ENCODE measurements around the gene SACM1L.

Gene SACM1L

GRCh38 chr3:45775571-45776300 is 86.5 kb downstream of the SACM1L start:
- Histone ChIP-seq H4K5ac (ENCODE audit: low read length) (no peak overlapping the region), H3K18ac (ENCODE audit: low read length) (no peak overlapping the region), H2BK5ac (ENCODE audit: low read length) (no peak overlapping the region), H2AK5ac (ENCODE audit: low read length) (no peak overlapping the region), H3K56ac (ENCODE audit: low read length) (no peak overlapping the region), H3K4me2 (ENCODE audit: low read length) (no peak overlapping the region), H3K4ac (ENCODE audit: low read depth, low read length) (no peak overlapping the region), H3K79me2 (ENCODE audit: control insufficient read depth, insufficient read depth, low read length) (no peaks in the 10 kb centered on the region), H2BK120ac (ENCODE audit: low read depth, low read length) (no peak overlapping the region), H3K4me3 (ENCODE audit: low read length) (no peak overlapping the region), H3K27ac (ENCODE audit: low read depth, low read length) (no peak overlapping the region), H3K79me1 (ENCODE audit: low read length) (no peaks in the 10 kb centered on the region), H3K9ac (ENCODE audit: low read length) (no peak overlapping the region), H3K36me3 (ENCODE audit: control insufficient read depth, insufficient read depth, low read length) (no peaks in the 10 kb centered on the region), H3K27me3 (ENCODE audit: insufficient read depth, low read length, poor library complexity) (no peaks in the 10 kb centered on the region), H2BK15ac (replicated peaks; ENCODE audit: low read depth) (no peak overlapping the region), H3K4me1 (ENCODE audit: control insufficient read depth, low read depth, low read length) (no peaks in the 10 kb centered on the region), H3K23ac (ENCODE audit: low read length) (no peak overlapping the region), H4K8ac (ENCODE audit: low read depth, low read length) (no peak overlapping the region)
- DNase-seq, result no peak
- WGBS (ENCODE audit: extremely low coverage, insufficient coverage, low lambda C conversion rate), result no CpG with 5 or more reads among the region's 17 CpGs

- no peaks in the 10 kb centered on the region for H3K27me3 ChIP-seq (ENCODE audit: insufficient read depth, low read length, poor library complexity)
- no peak overlapping the region for H3K27ac ChIP-seq (ENCODE audit: low read depth, low read length)
- H4K8ac ChIP-seq (ENCODE audit: low read depth, low read length), result no peak overlapping the region
Observed at GRCh38 chr3:45776301-45776595, 87.1 kb downstream of the SACM1L start.

GRCh38 chr3:45776611-45777010 is 87.4 kb downstream of the SACM1L start:
- Histone ChIP-seq H2BK120ac (ENCODE audit: low read depth, low read length) (no peak overlapping the region), H2AK5ac (ENCODE audit: low read length) (no peak overlapping the region)

More at GRCh38 chr3:45776301-45776595, 87.1 kb downstream of the SACM1L start:
- no peak overlapping the region for H3K56ac ChIP-seq (ENCODE audit: low read length)
- no peaks in the 10 kb centered on the region for H3K79me1 ChIP-seq (ENCODE audit: low read length)
- DNase-seq, result no peak
- H2AK5ac ChIP-seq (ENCODE audit: low read length), result no peak overlapping the region
- H3K4me2 ChIP-seq (ENCODE audit: low read length), result no peak overlapping the region
- H3K79me2 ChIP-seq (ENCODE audit: control insufficient read depth, insufficient read depth, low read length), result no peaks in the 10 kb centered on the region
- no peak overlapping the region for H2BK5ac ChIP-seq (ENCODE audit: low read length)
- no peak overlapping the region for H3K23ac ChIP-seq (ENCODE audit: low read length)
- no peak overlapping the region for H2BK120ac ChIP-seq (ENCODE audit: low read depth, low read length)
- no CpG with 5 or more reads among the region's 3 CpGs for WGBS (ENCODE audit: extremely low coverage, insufficient coverage, low lambda C conversion rate)
- H3K4me1 ChIP-seq (ENCODE audit: control insufficient read depth, low read depth, low read length), result no peaks in the 10 kb centered on the region
- no peak overlapping the region for H3K9ac ChIP-seq (ENCODE audit: low read length)
- no peaks in the 10 kb centered on the region for H3K36me3 ChIP-seq (ENCODE audit: control insufficient read depth, insufficient read depth, low read length)
- no peak overlapping the region for H3K4me3 ChIP-seq (ENCODE audit: low read length)
- no peak overlapping the region for H2BK15ac ChIP-seq (replicated peaks; ENCODE audit: low read depth)
- no peak overlapping the region for H3K4ac ChIP-seq (ENCODE audit: low read depth, low read length)
- no peak overlapping the region for H3K18ac ChIP-seq (ENCODE audit: low read length)
- no peak overlapping the region for H4K5ac ChIP-seq (ENCODE audit: low read length)

GRCh38 chr3:45777111-45777745 is 88.0 kb downstream of the SACM1L start:
- Histone ChIP-seq H2BK120ac (ENCODE audit: low read depth, low read length) (no peak overlapping the region), H3K79me2 (ENCODE audit: control insufficient read depth, insufficient read depth, low read length) (no peaks in the 10 kb centered on the region), H3K18ac (ENCODE audit: low read length) (no peak overlapping the region), H3K4me1 (ENCODE audit: control insufficient read depth, low read depth, low read length) (no peaks in the 10 kb centered on the region), H3K4me3 (ENCODE audit: low read length) (no peak overlapping the region), H2BK5ac (ENCODE audit: low read length) (no peak overlapping the region), H4K8ac (ENCODE audit: low read depth, low read length) (no peak overlapping the region), H4K5ac (ENCODE audit: low read length) (no peak overlapping the region), H3K27ac (ENCODE audit: low read depth, low read length) (no peak overlapping the region), H3K56ac (ENCODE audit: low read length) (no peak overlapping the region), H3K4ac (ENCODE audit: low read depth, low read length) (no peak overlapping the region), H3K4me2 (ENCODE audit: low read length) (no peak overlapping the region), H3K36me3 (ENCODE audit: control insufficient read depth, insufficient read depth, low read length) (no peaks in the 10 kb centered on the region), H3K9ac (ENCODE audit: low read length) (no peak overlapping the region), H2BK15ac (replicated peaks; ENCODE audit: low read depth) (no peak overlapping the region), H3K23ac (ENCODE audit: low read length) (no peak overlapping the region), H3K27me3 (ENCODE audit: insufficient read depth, low read length, poor library complexity) (no peaks in the 10 kb centered on the region), H3K79me1 (ENCODE audit: low read length) (no peaks in the 10 kb centered on the region), H2AK5ac (ENCODE audit: low read length) (no peak overlapping the region)
- no CpG with 5 or more reads among the region's 8 CpGs for WGBS (ENCODE audit: extremely low coverage, insufficient coverage, low lambda C conversion rate)
- DNase-seq, result no peak

More at GRCh38 chr3:45776611-45777010, 87.4 kb downstream of the SACM1L start:
- no peak overlapping the region for H3K27ac ChIP-seq (ENCODE audit: low read depth, low read length)
- no peaks in the 10 kb centered on the region for H3K36me3 ChIP-seq (ENCODE audit: control insufficient read depth, insufficient read depth, low read length)
- H2BK5ac ChIP-seq (ENCODE audit: low read length), result no peak overlapping the region
- no peak overlapping the region for H3K4ac ChIP-seq (ENCODE audit: low read depth, low read length)
- no peaks in the 10 kb centered on the region for H3K79me2 ChIP-seq (ENCODE audit: control insufficient read depth, insufficient read depth, low read length)
- no peak overlapping the region for H3K4me3 ChIP-seq (ENCODE audit: low read length)
- WGBS (ENCODE audit: extremely low coverage, insufficient coverage, low lambda C conversion rate), result no CpG with 5 or more reads among the region's 8 CpGs
- no peak overlapping the region for H2BK15ac ChIP-seq (replicated peaks; ENCODE audit: low read depth)
- H4K5ac ChIP-seq (ENCODE audit: low read length), result no peak overlapping the region
- H3K56ac ChIP-seq (ENCODE audit: low read length), result no peak overlapping the region
- no peak overlapping the region for H3K9ac ChIP-seq (ENCODE audit: low read length)
- no peaks in the 10 kb centered on the region for H3K79me1 ChIP-seq (ENCODE audit: low read length)
- H3K4me2 ChIP-seq (ENCODE audit: low read length), result no peak overlapping the region
- no peaks in the 10 kb centered on the region for H3K4me1 ChIP-seq (ENCODE audit: control insufficient read depth, low read depth, low read length)
- no peak overlapping the region for H3K18ac ChIP-seq (ENCODE audit: low read length)
- DNase-seq, result no peak
- no peaks in the 10 kb centered on the region for H3K27me3 ChIP-seq (ENCODE audit: insufficient read depth, low read length, poor library complexity)
- no peak overlapping the region for H3K23ac ChIP-seq (ENCODE audit: low read length)
- H4K8ac ChIP-seq (ENCODE audit: low read depth, low read length), result no peak overlapping the region

- no peak overlapping the region for H3K23ac ChIP-seq (ENCODE audit: low read length)
- DNase-seq, result no peak
- WGBS (ENCODE audit: extremely low coverage, insufficient coverage, low lambda C conversion rate), result no CpG with 5 or more reads among the region's 11 CpGs
- no peaks in the 10 kb centered on the region for H3K79me1 ChIP-seq (ENCODE audit: low read length)
- no peak overlapping the region for H3K4me3 ChIP-seq (ENCODE audit: low read length)
- H3K4ac ChIP-seq (ENCODE audit: low read depth, low read length), result no peak overlapping the region
- no peaks in the 10 kb centered on the region for H3K36me3 ChIP-seq (ENCODE audit: control insufficient read depth, insufficient read depth, low read length)
- H3K27me3 ChIP-seq (ENCODE audit: insufficient read depth, low read length, poor library complexity), result no peaks in the 10 kb centered on the region
- H4K5ac ChIP-seq (ENCODE audit: low read length), result no peak overlapping the region
- H3K4me1 ChIP-seq (ENCODE audit: control insufficient read depth, low read depth, low read length), result no peaks in the 10 kb centered on the region
- no peak overlapping the region for H3K9ac ChIP-seq (ENCODE audit: low read length)
- H2BK5ac ChIP-seq (ENCODE audit: low read length), result no peak overlapping the region
- no peak overlapping the region for H4K8ac ChIP-seq (ENCODE audit: low read depth, low read length)
- H2AK5ac ChIP-seq (ENCODE audit: low read length), result no peak overlapping the region
- H3K79me2 ChIP-seq (ENCODE audit: control insufficient read depth, insufficient read depth, low read length), result no peaks in the 10 kb centered on the region
- no peak overlapping the region for H3K27ac ChIP-seq (ENCODE audit: low read depth, low read length)
- no peak overlapping the region for H3K18ac ChIP-seq (ENCODE audit: low read length)
- no peak overlapping the region for H3K4me2 ChIP-seq (ENCODE audit: low read length)
- H2BK15ac ChIP-seq (replicated peaks; ENCODE audit: low read depth), result no peak overlapping the region
- H3K56ac ChIP-seq (ENCODE audit: low read length), result no peak overlapping the region
- H2BK120ac ChIP-seq (ENCODE audit: low read depth, low read length), result no peak overlapping the region
Observed at GRCh38 chr3:45777746-45778386, 88.7 kb downstream of the SACM1L start.

All from mesendoderm (in vitro differentiated cells).